HG02610 (cell line): ENCODE measurements around the gene GRIK2.
"Not testable (repeated sequence)": the region's sequence is repeated elsewhere in the genome, so short reads cannot be mapped to it uniquely, and the experiment has no call there.

Experiments
- ATAC-seq: cut with Tn5 transposase; IDR thresholded peaks from one replicate; pipeline ENCODE4 v1.9.1; 2021; ENCODE audit warnings: mild to moderate bottlenecking, moderate library complexity; ENCODE audit not compliant: unreplicated experiment

The GRIK2 gene

DNA sequence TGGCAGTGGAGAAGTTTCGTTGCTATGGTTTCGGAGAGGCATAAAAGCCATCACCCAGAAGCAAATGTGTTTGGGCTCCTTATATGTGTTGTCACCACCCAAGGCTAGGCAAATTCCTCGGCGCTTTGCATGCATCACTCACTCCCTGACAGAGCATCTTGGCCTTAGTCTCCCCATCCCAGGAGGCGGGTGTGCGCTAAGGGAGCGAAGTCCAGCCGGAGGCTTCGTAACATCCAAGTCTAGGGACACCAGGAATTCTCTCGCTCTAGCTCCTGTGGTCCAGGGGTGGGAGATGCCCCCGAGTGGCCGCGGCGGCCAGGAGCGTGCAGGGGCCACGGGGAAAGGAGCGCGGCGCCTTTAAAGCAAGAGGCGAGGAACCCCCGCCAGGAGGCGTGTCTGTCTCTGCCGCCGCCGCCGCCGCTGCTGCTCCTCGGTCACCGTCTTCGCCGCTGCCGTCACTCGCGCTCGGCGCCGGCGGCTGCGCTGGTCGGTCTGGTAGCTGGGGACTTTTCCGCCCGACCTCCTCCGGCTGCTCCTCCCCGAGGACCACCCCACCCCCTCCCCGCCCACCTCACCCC is at the start of gene GRIK2:
GRIK2 (plus strand) TSS at position 458 of the 578 bp plus-strand sequence.
- no peak for ATAC-seq

DNA sequence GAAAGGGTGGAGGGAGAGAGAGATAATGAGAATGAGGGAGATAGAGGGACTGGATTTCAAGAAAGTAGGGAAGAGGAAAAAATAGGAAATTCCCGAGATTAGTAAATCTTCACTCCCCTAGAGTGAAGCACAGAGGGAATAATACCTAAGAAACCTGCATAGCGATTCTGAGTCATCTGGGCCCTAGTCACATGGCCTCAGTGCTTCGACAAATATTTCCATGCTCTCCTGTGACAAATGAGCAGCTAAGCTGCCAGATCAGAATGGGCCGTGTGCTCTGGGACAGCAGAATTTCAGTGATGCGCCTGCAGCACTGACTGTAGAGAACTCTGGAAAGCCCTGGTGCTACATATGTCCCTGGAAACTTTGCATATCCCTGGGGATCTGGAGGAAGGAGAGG is 48.6 kb upstream of the GRIK2 start:
- no peak for ATAC-seq

DNA sequence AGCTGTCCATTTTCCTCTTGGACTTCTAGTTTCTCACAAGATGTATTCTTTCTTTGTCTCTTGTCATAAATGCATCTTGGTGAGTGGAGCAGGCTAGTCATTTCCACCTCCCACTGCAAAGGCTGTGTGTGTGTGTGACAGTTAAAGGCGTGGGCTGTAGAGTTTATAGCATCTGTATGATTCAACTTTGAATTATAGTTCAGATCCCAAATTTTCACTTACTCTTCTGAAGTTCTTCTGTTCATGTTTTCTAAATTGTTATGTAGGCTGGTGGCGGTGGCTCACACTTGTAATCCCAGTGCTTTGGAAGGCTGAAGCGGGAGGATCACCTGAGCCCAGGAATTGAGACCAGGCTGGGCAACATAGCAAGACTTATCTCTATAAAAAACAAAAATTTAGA is 44.7 kb upstream of the GRIK2 start:
- ATAC-seq, result no peak

- not testable (repeated sequence) for ATAC-seq
Observed at GRCh38 chr6:101350631-101351030, 42.9 kb upstream of the GRIK2 start.

DNA sequence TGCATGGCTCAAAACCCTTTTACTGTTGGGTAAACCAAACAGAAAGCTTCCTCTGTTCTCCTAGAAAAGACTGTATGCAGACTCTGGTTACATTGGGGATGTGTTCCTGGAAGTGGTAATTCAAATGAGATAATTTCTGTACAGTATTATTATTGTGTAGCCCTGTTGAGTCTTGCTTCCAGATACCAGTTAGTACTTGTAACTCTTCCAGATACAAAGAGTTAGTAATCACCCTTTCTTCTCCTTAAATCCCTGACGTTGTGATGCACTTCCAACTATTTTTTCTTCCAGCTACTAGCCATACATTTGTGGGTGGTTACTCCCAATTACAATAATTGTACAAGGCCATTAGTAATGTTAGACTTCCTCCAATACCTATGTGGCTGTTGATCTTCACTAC is 42.3 kb upstream of the GRIK2 start:
- no peak for ATAC-seq

DNA sequence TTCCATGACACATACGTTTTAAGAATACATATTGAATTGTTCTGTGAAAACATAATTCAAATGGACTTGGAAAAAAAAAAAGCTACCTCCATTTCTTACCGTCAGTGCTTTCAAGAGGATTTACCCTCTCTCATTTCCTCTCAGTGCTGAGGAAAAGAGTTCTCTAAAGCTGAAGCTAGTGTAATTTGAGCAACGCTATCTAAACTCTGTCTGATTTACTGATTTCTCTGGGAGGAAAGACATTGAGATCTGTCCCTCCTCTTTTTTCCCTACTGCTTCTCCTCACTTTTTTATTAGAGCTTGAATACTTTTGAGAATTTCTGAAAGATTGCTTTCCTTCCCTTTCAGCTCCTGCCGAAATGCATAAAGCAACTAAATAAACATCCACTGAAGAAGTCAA is 41.2 kb upstream of the GRIK2 start:
- ATAC-seq, result no peak

GRCh38 chr6:101365181-101365580 is 28.3 kb upstream of the GRIK2 start:
- ATAC-seq, result no peak

DNA sequence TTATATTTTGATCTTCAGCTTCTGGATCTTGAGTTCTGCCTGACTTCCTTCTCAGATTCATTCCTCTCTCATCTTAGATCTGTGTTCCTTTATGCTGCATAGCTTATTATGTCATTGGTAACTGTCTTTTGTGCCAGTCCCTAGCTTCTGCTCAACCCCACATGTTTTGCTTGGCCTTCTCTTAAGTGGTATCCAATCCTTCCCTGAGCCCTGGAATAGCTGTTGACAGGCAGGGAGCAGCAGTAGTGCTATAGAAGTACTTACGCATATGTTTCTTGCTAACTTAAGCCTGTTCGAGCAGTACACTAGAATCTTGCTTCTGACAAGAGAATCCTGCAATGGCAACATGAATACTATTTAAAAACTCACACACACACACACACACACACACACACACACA is 13.6 kb upstream of the GRIK2 start:
- ATAC-seq, result no peak

DNA sequence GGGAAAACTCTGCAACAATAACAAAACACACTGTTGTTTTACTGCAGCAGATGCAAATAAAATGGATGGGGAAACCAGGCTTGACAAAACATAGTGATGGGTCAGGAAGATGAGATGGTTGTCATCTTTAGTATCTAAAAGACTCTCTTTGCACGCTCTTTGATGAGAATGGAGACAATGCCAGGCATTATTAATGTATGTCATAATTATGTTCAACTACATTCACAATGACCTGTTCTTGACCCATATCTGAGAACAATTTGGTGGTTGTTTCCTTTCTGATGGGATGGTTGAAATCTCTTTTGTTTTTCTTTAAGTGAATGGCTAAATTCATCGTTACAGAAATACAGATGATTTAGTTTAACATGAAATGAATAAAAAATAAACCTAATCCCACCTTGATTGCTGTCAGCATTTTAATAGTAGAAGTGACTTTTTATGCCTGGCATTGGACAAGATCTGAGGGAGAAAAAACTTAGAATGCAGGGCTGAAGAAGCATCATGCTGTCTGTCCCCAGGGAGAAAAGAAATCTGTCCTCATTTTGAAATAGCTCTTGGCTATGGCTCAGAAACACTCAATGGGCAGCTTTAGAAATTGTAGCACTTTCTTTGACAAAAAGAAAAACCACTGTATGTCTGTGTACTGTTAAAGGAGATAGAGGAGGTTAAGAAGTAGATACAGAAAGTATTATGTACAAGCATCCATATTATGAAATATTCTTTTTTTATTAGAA is 12.4 kb upstream of the GRIK2 start:
- ATAC-seq, result no peak

- not testable (repeated sequence) for ATAC-seq
Observed at GRCh38 chr6:101383747-101384146, 9.8 kb upstream of the GRIK2 start.

DNA sequence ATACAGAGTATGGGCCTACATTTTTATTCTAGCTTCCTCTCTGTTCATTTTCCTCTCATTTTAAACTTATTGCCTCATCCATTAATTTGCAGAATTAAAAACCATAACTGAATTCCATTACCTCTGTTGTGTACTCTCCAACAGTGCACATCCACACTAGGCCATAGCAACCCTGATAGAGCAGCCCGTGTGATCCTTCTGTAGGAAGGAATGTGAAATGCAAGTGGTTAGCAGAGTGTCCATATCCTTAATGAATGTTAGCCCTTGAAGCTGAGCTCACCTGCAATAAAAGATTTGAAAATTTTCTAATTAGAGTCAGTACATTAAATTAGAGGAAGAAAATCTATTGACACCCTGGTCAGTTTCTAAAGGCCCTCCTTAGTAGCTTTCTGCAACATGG is 6.5 kb upstream of the GRIK2 start:
- ATAC-seq, result no peak

GRCh38 chr6:101391772-101392585 is 1.5 kb upstream of the GRIK2 start:
- no peak for ATAC-seq

DNA sequence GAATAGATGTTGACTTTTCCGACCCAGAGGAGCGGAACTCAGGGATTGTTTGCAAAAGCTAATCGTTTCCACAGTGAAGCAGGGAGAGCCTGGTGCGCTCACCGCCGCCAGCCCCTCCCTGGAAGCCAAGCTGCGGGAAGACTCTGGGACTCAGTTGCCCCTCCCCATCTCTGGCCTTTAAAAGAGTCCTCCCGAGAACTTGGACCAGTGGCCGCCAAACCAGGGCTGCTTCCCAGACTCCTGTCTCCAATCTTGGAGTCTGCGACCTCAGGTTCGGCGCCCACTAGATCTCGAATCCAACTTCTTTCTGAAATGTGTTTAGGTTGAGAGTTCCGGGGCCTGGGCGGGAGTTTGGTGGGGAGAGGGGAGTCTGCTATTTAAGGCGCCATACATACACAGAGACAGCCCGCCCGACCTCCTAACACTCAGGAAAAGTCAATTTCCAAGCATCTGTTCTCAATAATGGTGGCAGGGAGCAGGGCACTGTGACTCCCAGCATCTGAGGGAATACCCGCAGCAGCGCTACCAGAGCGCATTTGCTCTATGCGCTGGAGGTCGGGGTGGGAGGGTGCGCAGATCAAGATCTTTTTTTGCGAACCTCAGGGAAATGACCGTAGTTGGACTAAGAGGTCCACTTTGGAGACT is 800 bp upstream of the GRIK2 start:
- ATAC-seq, result no peak

DNA sequence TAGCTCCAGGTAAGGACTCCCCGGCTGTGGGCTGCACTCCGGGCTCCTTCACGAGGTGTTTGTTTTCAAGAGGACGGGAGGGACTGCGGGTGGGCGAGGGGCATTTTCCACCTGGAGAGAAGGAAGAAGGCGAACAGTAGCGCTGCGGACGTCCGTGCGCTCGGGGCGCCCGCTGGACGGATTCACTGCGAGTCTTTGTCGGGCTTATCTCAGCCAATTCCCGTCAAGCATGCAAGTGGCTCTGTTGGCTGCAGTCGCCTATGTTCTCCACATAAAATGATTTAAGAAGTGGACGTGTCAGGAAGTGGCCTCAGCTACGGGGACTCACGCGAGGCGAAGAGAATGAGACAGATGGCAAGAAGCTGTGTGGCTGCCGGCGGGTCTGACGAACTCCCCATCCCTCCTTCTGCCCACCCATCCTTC is 332 bp downstream of the GRIK2 start:
- no peak for ATAC-seq

- ATAC-seq, result no peak
Observed at GRCh38 chr6:101394936-101395335, 1.4 kb downstream of the GRIK2 start.

DNA sequence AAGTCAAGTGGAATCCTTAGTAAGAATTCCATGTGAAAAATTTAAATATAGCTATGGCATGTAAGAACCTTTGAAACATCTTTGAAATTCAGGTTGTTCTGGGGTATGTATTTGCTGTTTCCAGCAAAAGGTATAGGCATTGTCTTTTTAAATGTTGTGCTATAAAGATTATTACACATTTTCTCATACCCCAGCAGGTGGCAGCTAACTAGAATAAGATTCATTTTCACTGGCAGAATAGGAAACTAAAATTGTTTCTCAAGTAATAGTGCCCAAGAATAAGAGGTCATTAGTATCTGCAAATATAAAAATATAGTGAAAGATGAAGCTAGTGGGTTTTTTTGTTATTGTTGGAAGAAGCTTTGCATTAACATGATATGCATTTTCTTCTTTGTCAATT is 1.8 kb downstream of the GRIK2 start:
- ATAC-seq, result no peak

- no peak for ATAC-seq
Observed at GRCh38 chr6:101396548-101397173, 3.2 kb downstream of the GRIK2 start.

- no peak for ATAC-seq
Observed at GRCh38 chr6:101397199-101397598, 3.7 kb downstream of the GRIK2 start.

GRCh38 chr6:101398716-101399615 is 5.5 kb downstream of the GRIK2 start:
- ATAC-seq, result no peak

DNA sequence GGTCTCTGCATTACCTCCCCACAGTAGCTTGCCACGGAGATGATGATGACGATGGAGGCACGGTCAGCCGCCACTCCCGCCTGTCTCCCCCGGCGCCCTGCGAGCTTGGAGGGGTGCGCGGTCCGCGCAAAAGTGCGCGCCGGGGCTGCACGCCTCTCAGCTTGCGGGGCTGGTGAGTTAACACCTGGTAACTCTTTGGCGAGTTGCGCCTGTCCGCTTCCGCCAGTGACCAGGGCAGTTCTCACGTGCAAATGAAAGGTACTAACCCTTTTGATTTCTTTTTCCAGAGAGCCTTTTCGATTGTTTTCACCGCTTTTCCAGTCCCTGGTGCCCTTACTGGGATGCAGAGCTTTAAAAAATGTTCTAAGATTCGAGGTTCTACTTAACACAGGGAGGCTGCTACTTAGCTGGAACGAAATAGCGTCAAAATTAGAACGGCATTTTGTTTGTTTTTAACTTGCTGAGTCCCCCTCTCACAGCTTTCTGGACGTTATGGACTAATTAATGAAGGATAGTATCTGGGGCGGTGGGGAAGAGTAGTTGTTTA is 6.2 kb downstream of the GRIK2 start:
- no peak for ATAC-seq
